NCI-H82 treated with DMSO at 0.1 percent for 48 hours (cell line): ENCODE measurements around the gene BEST2.
A peak's percentile ranks its signal among the peaks of the same experiment; 100 is the strongest.
"Not testable (repeated sequence)": the region's sequence is repeated elsewhere in the genome, so short reads cannot be mapped to it uniquely, and the experiment has no call there.

ENCODE experiments used
- DNase-seq: peaks from one replicate; lab custom pipeline; 2025; ENCODE audit not compliant: unreplicated experiment; lab: John Stamatoyannopoulos, UW

Gene BEST2

GRCh38 chr19:12751635-12752034, at the start of gene BEST2:
TSS of gene BEST2 (plus strand) at chr19:12751791. CDS start at chr19:12752593, 802 bp downstream.
- DNase-seq, result no peak

- peak; percentile 90 for DNase-seq
Observed at GRCh38 chr19:12703046-12703445, 48.5 kb upstream of the BEST2 start.

GRCh38 chr19:12705169-12705568, 46.4 kb upstream of the BEST2 start:
- DNase-seq, result no peak

- DNase-seq, result no peak
Observed at GRCh38 chr19:12705654-12706331, 45.8 kb upstream of the BEST2 start.

- DNase-seq, result no peak
Observed at GRCh38 chr19:12706332-12706718, 45.3 kb upstream of the BEST2 start.

GRCh38 chr19:12708641-12709040, 43.0 kb upstream of the BEST2 start:
- DNase-seq, result no peak

- DNase-seq, result no peak
Observed at GRCh38 chr19:12711187-12711586, 40.4 kb upstream of the BEST2 start.

- not testable (repeated sequence) for DNase-seq
Observed at GRCh38 chr19:12712077-12712476, 39.5 kb upstream of the BEST2 start.

- DNase-seq, result not testable (repeated sequence)
Observed at GRCh38 chr19:12713304-12713703, 38.3 kb upstream of the BEST2 start.

GRCh38 chr19:12715102-12715501, 36.5 kb upstream of the BEST2 start:
- DNase-seq, result no peak

GRCh38 chr19:12715929-12716328, 35.7 kb upstream of the BEST2 start:
- no peak for DNase-seq

- DNase-seq, result no peak
Observed at GRCh38 chr19:12720296-12720695, 31.3 kb upstream of the BEST2 start.

- DNase-seq, result no peak
Observed at GRCh38 chr19:12720851-12721655, 30.5 kb upstream of the BEST2 start.

- no peak for DNase-seq
Observed at GRCh38 chr19:12721656-12722565, 29.7 kb upstream of the BEST2 start.

- DNase-seq, result peak; percentile 98
Observed at GRCh38 chr19:12722566-12723380, 28.8 kb upstream of the BEST2 start.

- no peak for DNase-seq
Observed at GRCh38 chr19:12723381-12723640, 28.3 kb upstream of the BEST2 start.

GRCh38 chr19:12723641-12724426, 27.8 kb upstream of the BEST2 start, which contains the start of gene TNPO2:
TSS of gene TNPO2 (minus strand) at chr19:12723932. CDS start at chr19:12720977, 2,955 bp downstream.
- peak; percentile 88 for DNase-seq

GRCh38 chr19:12725612-12726011, 26.0 kb upstream of the BEST2 start:
- DNase-seq, result not testable (repeated sequence)

- no peak for DNase-seq
Observed at GRCh38 chr19:12726988-12727316, 24.6 kb upstream of the BEST2 start.
